GM12864 (cell line): Measurements from ENCODE around the gene GJB4.

Experiments
- DNase-seq: peaks from one replicate; pipeline ENCODE4 v3.0.0-alpha.2; 2011; ENCODE audit warnings: low read depth
- H3K4me3 ChIP-seq: 2 replicates; pipeline ENCODE4 v1.5.1; 2011; ENCODE audit warnings: mild to moderate bottlenecking, low read depth, low read length, control low read depth
- CTCF ChIP-seq: IDR thresholded peaks from 2 replicates; pipeline ENCODE4 v1.5.1; 2011; ENCODE audit warnings: low read depth, mild to moderate bottlenecking, moderate library complexity, low read length, control low read depth, inconsistent platforms; ENCODE audit errors: missing control alignments

GJB4 gene

GRCh38 chr1:34746785-34747637, 12.5 kb upstream of the GJB4 start:
- no peak for DNase-seq
- H3K4me3 ChIP-seq = no peak overlapping the region
- no peak for TF ChIP-seq CTCF

GRCh38 chr1:34747638-34747941, 11.9 kb upstream of the GJB4 start:
- no peak for DNase-seq
- TF ChIP-seq CTCF = no peak
- H3K4me3 ChIP-seq = no peak overlapping the region

- DNase-seq = no peak
- H3K4me3 ChIP-seq = no peak overlapping the region
- no peak for TF ChIP-seq CTCF
These were observed 9.5 kb upstream of the GJB4 start for GRCh38 chr1:34749992-34750391.

GRCh38 chr1:34750610-34751009, 8.9 kb upstream of the GJB4 start:
- H3K4me3 ChIP-seq = no peak overlapping the region
- DNase-seq = no peak
- TF ChIP-seq CTCF = no peak

- TF ChIP-seq CTCF = no peak
- no peak for DNase-seq
These were observed 6.4 kb upstream of the GJB4 start for GRCh38 chr1:34753163-34753562.

GRCh38 chr1:34754964-34755637, 4.4 kb upstream of the GJB4 start, which contains the start of gene GJB5:
TSS of gene GJB5 (plus strand) at chr1:34755047. CDS start at chr1:34757331, 2,284 bp downstream.
- TF ChIP-seq CTCF = no peak
- no peak for DNase-seq
- no peak within 1 kb of the TSS for H3K4me3 ChIP-seq

More at GRCh38 chr1:34753163-34753562, 6.4 kb upstream of the GJB4 start:
- no peak overlapping the region for H3K4me3 ChIP-seq

- no peak for TF ChIP-seq CTCF
- DNase-seq = no peak
- H3K4me3 ChIP-seq = no peak overlapping the region
These were observed 3.6 kb upstream of the GJB4 start for GRCh38 chr1:34755961-34756360.
